HG02798 (cell line): ENCODE measurements around the gene CIROP.

ENCODE experiments used
- ATAC-seq: cut with Tn5 transposase; IDR thresholded peaks from one replicate; pipeline ENCODE4 v1.9.1; 2021; ENCODE audit warnings: mild to moderate bottlenecking; ENCODE audit not compliant: unreplicated experiment, poor library complexity

CIROP gene

GRCh38 chr14:23054000-23054811 is 50.6 kb downstream of the CIROP start:
- no peak for ATAC-seq

- ATAC-seq: no peak
Observed at GRCh38 chr14:23053426-23053825, 51.4 kb downstream of the CIROP start.

- no peak for ATAC-seq
Observed at GRCh38 chr14:23052671-23053070, 52.1 kb downstream of the CIROP start.

- no peak for ATAC-seq
Observed at GRCh38 chr14:23052182-23052623, 52.6 kb downstream of the CIROP start.

- no peak for ATAC-seq
Observed at GRCh38 chr14:23051141-23052057, 53.4 kb downstream of the CIROP start.
